GM19239 (cell line): Measurements from ENCODE around the gene GPS1.

Source experiments
- DNase-seq: peaks from one replicate; pipeline ENCODE4 v3.0.0; 2011; ENCODE audit warnings: low spot score; ENCODE audit not compliant: insufficient read length
- FAIRE-seq: peaks from 2 replicates; lab custom pipeline; 2011; peaks lifted over from hg19 to GRCh38; lab: Jason Lieb, UNC

GPS1 gene

GRCh38 chr17:82055023-82055964, 3.6 kb downstream of the GPS1 start:
- DNase-seq, result no peak

GRCh38 chr17:82055965-82056728, 4.4 kb downstream of the GPS1 start:
- DNase-seq (no peak), FAIRE-seq (no peak)

More at GRCh38 chr17:82055023-82055964, 3.6 kb downstream of the GPS1 start:
- no peak for FAIRE-seq

DNA sequence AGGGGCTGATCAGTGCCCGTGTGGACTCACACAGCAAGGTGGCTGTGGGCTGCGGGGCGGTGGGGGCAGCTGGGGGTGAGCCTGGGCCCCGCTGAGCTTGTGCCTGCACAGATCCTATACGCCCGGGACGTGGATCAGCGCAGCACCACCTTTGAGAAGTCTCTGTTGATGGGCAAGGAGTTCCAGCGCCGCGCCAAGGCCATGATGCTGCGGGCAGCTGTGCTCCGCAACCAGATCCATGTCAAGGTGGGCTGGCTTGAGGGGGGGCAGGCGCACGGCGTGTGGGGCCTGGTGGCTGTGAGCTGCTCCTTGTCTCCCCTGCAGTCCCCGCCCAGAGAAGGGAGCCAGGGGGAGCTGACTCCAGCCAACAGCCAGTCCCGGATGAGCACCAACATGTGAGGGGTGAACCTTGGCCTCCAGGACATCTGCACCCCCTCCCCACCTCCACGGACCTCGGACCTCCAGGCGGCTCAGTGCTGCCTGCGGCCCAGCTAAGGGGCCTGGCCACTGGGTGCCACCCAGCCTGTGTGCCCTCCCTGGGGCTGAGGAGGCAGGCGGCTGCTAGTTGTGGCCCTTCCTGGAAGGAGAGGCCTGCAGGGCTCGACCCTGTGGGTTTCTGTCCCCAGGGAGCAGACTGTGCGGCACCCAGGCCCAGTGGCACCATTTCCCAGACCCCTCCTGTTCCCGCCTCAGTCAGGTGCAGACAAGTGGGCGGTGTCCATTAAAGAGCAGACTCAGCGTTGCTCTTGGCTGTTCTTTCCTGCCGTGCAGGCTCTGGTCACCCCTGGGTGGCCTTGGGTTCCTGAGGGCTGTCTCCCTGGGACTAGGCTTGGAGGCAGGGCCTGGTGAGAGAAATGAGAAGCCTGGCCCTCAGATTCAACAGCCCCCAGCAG, 5.3 kb downstream of the GPS1 start:
- FAIRE-seq (no peak), DNase-seq (no peak)

- FAIRE-seq (no peak), DNase-seq (no peak)
These were observed 6.6 kb downstream of the GPS1 start for GRCh38 chr17:82058230-82058854.

GRCh38 chr17:82058855-82059249, 7.2 kb downstream of the GPS1 start:
- FAIRE-seq (no peak), DNase-seq (no peak)

GRCh38 chr17:82059272-82060000, 7.7 kb downstream of the GPS1 start:
- no peak for DNase-seq
- no peak for FAIRE-seq

GRCh38 chr17:82060001-82060380, 8.3 kb downstream of the GPS1 start:
- DNase-seq (no peak), FAIRE-seq (no peak)

- DNase-seq (no peak), FAIRE-seq (no peak)
These were observed 8.9 kb downstream of the GPS1 start for GRCh38 chr17:82060614-82061013.

DNA sequence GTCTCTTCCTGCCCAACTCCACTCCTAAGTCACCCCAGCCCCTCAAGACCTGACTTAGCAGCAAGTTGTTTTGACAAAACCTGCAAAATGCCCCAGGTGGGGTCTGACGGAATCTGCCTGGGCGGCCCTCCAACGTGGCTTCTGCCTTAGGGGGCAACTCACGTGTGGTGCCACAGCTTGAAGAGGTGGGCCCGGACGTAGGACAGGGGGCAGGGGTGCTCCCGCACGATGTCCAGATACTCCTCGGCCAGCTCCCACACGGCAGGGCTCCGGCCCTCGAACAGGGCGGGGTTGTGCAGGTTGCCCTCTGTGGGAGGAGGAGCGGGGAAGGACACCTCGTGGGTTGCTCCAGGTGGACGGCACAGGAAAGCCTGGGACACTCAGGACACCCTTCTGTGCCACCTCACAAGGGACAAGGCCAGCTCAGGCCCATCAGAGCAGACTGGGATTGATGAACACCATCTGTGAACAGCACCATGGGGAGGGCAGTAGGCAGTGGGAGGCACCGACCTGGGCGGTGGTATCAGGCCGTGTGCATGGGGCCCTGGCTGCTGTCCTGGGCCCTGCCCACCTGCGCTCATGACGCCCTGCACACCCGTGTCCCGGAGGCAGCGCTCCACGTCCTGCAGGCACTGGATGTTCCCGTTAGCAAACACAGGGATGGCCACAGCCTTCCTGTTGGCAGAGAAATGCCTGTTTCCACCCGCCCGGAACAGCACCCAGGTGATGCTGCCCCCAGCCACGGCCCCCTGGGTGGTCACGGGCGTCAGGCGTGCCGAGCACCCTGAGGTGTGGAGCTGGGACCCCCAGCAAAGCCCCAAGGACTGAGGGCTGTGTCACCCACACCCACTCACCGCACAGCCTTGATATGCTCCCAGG, 9.6 kb downstream of the GPS1 start:
- no peak for FAIRE-seq

DNA sequence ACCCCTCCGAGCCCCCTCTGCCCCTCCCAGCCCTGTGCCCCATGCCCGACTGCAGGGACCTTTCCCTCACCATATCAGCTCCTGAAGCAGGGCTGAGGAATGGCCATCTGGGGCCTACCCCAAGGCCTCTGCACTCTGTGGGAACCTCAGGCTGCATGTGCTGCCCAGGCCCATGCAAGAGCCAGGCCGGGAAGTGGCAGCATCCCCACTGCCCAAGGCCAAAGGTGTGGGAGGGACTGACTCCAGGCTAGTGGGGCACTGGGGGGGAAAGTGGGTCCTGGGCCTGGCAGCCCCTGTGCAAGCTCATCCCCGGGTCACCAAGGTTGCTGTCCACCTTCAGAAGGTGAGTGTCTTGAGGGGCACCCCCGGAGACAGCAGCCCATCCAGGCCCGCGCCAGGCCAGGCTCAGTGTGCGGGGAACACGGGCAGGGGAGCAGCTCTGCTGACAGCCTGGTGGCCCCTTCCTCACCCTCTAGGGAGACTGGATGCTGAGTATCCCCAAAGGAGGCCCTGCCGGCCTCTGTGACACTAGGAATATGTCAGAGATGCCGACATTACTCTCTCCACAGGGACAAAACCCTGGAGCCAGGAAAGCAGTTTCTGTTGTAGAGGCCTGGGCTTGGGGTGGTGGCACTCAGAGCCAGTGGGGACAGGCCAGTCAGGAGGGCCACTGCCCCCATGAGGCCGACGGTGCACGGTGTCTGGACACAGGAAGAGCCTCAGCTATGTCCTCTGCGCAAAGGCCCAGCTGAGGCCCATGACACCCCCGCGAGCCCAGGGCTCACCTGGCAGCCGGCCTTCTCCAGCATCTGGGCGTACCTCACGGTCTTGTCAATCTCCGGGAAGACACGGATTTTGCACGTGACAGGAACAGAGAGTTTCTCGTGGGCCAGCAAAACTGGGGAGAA, 10.6 kb downstream of the GPS1 start:
- FAIRE-seq, result no peak

More for the DNA sequence above, 9.6 kb downstream of the GPS1 start:
- no peak for DNase-seq

DNA sequence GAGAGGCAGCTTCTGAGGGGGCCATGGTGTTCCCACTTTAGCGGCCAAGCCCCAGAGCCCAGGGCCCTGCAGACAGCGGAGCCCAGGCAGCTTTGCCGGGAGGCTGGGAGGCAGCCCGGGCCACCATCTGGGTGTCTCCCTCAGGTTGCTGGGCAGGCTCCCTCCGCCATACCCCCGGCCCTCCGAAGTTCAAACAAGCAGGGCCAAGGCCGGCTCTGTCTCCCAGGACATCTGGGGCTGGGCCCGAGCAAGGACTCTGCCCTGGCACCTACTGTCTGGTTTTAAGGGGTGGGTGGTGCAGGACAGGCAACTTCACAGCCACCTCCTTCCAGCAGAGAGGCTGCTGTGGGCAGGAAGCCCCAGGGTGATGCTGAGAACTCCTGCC, 11.3 kb downstream of the GPS1 start:
- DNase-seq, result no peak
- FAIRE-seq, result no peak

More for the DNA sequence above, 10.6 kb downstream of the GPS1 start:
- no peak for DNase-seq

- DNase-seq, result no peak
- FAIRE-seq, result no peak
These were observed 12.0 kb downstream of the GPS1 start for GRCh38 chr17:82063424-82064415.

DNA sequence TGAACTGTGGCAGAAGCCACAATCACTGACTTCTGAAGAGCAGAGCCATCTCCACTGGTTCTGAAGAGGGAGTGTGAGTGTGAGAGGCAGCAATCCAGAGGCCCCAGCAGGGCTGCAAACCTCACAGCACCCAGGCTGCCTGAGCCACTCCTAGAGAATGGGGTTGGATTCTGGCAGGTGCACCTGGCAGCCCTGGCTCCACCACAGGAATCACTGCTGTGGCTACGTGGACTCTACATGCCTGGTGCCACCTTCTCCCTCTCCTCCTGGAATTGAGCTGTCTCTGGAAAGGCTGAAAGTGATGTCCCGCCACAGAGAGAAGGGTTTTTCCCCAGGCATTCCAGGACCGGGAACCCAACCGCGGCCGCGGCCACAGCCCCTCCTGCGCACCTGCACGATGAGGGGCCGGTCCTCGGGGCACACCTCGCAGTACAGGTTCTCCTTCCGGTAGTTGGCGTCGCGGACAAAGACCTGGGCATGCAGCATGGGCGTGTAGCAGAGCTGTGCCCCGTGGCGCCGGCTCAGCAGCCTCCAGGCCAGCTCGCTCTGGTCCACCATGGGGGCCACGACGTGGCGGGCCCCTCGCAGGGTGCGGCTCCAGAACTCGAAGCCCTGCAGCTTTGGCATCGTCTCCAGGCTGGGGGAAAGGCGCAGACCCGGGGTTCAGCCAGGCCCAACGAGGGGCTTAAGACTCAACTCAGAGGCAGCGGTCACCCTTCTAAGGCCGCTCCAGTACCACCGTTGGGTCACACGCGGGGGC, 12.9 kb downstream of the GPS1 start:
- no peak for DNase-seq

DNA sequence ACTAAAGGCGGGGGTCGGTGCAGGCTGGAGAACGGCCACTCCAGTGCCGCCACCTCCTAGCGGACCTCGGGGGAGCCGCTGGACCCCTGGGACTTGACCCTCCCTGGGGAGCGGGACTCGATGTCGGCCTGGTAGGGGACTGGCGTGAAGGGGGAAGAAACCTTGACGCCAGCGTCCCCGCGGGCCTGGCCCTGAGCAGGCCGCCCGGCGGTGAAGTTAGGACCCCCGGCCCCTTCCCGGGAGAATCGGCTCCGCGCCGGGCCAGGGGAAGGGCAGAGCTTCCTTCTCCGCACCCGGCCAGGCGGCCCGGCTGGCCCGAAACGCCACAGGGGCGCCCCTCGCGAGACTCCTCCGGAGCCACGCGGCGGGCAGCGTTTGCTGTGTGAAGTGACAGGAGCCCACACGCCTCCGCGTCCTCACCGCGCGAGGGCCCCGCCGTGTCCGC, 13.5 kb downstream of the GPS1 start:
- peak; percentile 85 for DNase-seq
- FAIRE-seq, result no peak

More for the DNA sequence above, 12.9 kb downstream of the GPS1 start:
- FAIRE-seq, result no peak

GRCh38 chr17:82065638-82066303, 14.1 kb downstream of the GPS1 start, which contains the start of gene DUS1L:
DUS1L (minus strand) TSS chr17:82065804; CDS start chr17:82065059, 745 bp downstream.
- peak; percentile 97 for DNase-seq
- peak; percentile 14 for FAIRE-seq
